ENCODE measurements around the gene CADPS. TPM values are rescaled to one million over a fixed set of nuclear protein-coding genes. Genes with fewer than 3 reads are reported as not detected.

Gene CADPS
- total RNA-seq, 2 experiments from 2014 or later = not detected

- Mint-ChIP-seq H3K4me1 (peaks cover 13% of the 10 kb centered on the region), H3K9me3 (no peaks in the 10 kb centered on the region), H3K27ac (no peak overlapping the region), H3K4me3 (no peak overlapping the region), H3K36me3 (ENCODE audit: low read depth) (no peaks in the 10 kb centered on the region), H3K27me3 (no peaks in the 10 kb centered on the region)
- POLR2A ChIA-PET = no interaction called here
- DNase-seq = no peak
- CTCF ChIA-PET = interaction anchor here (1.2 kb wide), 1 partner anchor 49 kb away, joined by 3 read pairs; no protein-coding TSS in a partner anchor
Measured at GRCh38 chr3:62817678-62818077, 57.5 kb downstream of the CADPS start.

GRCh38 chr3:62815981-62816380 lies 59.2 kb downstream of the CADPS start:
- DNase-seq = no peak
- Mint-ChIP-seq H3K27me3 (no peaks in the 10 kb centered on the region), H3K4me3 (no peak overlapping the region), H3K36me3 (ENCODE audit: low read depth) (no peaks in the 10 kb centered on the region), H3K27ac (no peak overlapping the region), H3K4me1 (peaks cover 13% of the 10 kb centered on the region), H3K9me3 (no peaks in the 10 kb centered on the region)
- ChIA-PET CTCF (no interaction called here), POLR2A (no interaction called here)

- H3K4me3 Mint-ChIP-seq = no peak overlapping the region
- H3K27ac Mint-ChIP-seq = no peak overlapping the region
- no peaks in the 10 kb centered on the region for H3K36me3 Mint-ChIP-seq (ENCODE audit: low read depth)
- H3K4me1 Mint-ChIP-seq = peaks cover 5% of the 10 kb centered on the region
- no peaks in the 10 kb centered on the region for H3K27me3 Mint-ChIP-seq
- DNase-seq = no peak
- ChIA-PET CTCF (no interaction called here), POLR2A (no interaction called here)
- no peaks in the 10 kb centered on the region for H3K9me3 Mint-ChIP-seq
Measured at GRCh38 chr3:62812631-62813030, 62.6 kb downstream of the CADPS start.

GRCh38 chr3:62811119-62811518 lies 64.1 kb downstream of the CADPS start:
- no peaks in the 10 kb centered on the region for H3K27me3 Mint-ChIP-seq
- H3K27ac Mint-ChIP-seq = no peak overlapping the region
- no peaks in the 10 kb centered on the region for H3K4me1 Mint-ChIP-seq
- DNase-seq = no peak
- no peaks in the 10 kb centered on the region for H3K36me3 Mint-ChIP-seq (ENCODE audit: low read depth)
- POLR2A ChIA-PET = no interaction called here
- CTCF ChIA-PET = interaction anchor here (0.6 kb wide), 1 partner anchor 877 kb away, joined by 3 read pairs; no protein-coding TSS in a partner anchor
- H3K9me3 Mint-ChIP-seq = no peaks in the 10 kb centered on the region
- no peak overlapping the region for H3K4me3 Mint-ChIP-seq

- POLR2A ChIA-PET = no interaction called here
Measured at GRCh38 chr3:62809369-62809768, 65.8 kb downstream of the CADPS start.

GRCh38 chr3:62805580-62806277 lies 69.5 kb downstream of the CADPS start:
- no peak overlapping the region for H3K4me3 Mint-ChIP-seq
- no peaks in the 10 kb centered on the region for H3K9me3 Mint-ChIP-seq
- no peaks in the 10 kb centered on the region for H3K36me3 Mint-ChIP-seq (ENCODE audit: low read depth)
- H3K27me3 Mint-ChIP-seq = no peaks in the 10 kb centered on the region
- CTCF ChIA-PET = no interaction called here
- no peak overlapping the region for H3K27ac Mint-ChIP-seq
- no peaks in the 10 kb centered on the region for H3K4me1 Mint-ChIP-seq
- no peak for DNase-seq
- POLR2A ChIA-PET = no interaction called here

More at GRCh38 chr3:62809369-62809768, 65.8 kb downstream of the CADPS start:
- Mint-ChIP-seq H3K27ac (no peak overlapping the region), H3K4me3 (no peak overlapping the region), H3K4me1 (no peaks in the 10 kb centered on the region), H3K9me3 (no peaks in the 10 kb centered on the region), H3K36me3 (ENCODE audit: low read depth) (no peaks in the 10 kb centered on the region), H3K27me3 (no peaks in the 10 kb centered on the region)
- no peak for DNase-seq
- CTCF ChIA-PET = no interaction called here

- Mint-ChIP-seq H3K27me3 (no peaks in the 10 kb centered on the region), H3K9me3 (no peaks in the 10 kb centered on the region), H3K4me1 (no peaks in the 10 kb centered on the region), H3K36me3 (ENCODE audit: low read depth) (no peaks in the 10 kb centered on the region), H3K27ac (no peak overlapping the region), H3K4me3 (no peak overlapping the region)
- CTCF ChIA-PET = no interaction called here
- POLR2A ChIA-PET = no interaction called here
- DNase-seq = no peak
Measured at GRCh38 chr3:62805106-62805505, 70.1 kb downstream of the CADPS start.

- H3K27me3 Mint-ChIP-seq = no peaks in the 10 kb centered on the region
- ChIA-PET POLR2A (no interaction called here), CTCF (no interaction called here)
- DNase-seq = no peak
- no peak overlapping the region for H3K27ac Mint-ChIP-seq
- H3K36me3 Mint-ChIP-seq (ENCODE audit: low read depth) = no peaks in the 10 kb centered on the region
- no peak overlapping the region for H3K4me3 Mint-ChIP-seq
- H3K4me1 Mint-ChIP-seq = no peaks in the 10 kb centered on the region
- no peaks in the 10 kb centered on the region for H3K9me3 Mint-ChIP-seq
Measured at GRCh38 chr3:62803276-62803675, 71.9 kb downstream of the CADPS start.

- CTCF ChIA-PET = no interaction called here
- Mint-ChIP-seq H3K9me3 (peaks cover 5% of the 10 kb centered on the region), H3K4me3 (no peak overlapping the region), H3K36me3 (ENCODE audit: low read depth) (no peaks in the 10 kb centered on the region), H3K27ac (no peak overlapping the region), H3K27me3 (no peaks in the 10 kb centered on the region), H3K4me1 (no peaks in the 10 kb centered on the region)
- DNase-seq = no peak
- POLR2A ChIA-PET = no interaction called here
Measured at GRCh38 chr3:62798000-62798399, 77.2 kb downstream of the CADPS start.

- ChIA-PET CTCF (no interaction called here), POLR2A (no interaction called here)
- H3K27me3 Mint-ChIP-seq = no peaks in the 10 kb centered on the region
Measured at GRCh38 chr3:62797132-62797531, 78.1 kb downstream of the CADPS start.

GRCh38 chr3:62795978-62796657 lies 79.1 kb downstream of the CADPS start:
- Mint-ChIP-seq H3K27me3 (no peaks in the 10 kb centered on the region), H3K4me3 (no peak overlapping the region), H3K36me3 (ENCODE audit: low read depth) (no peaks in the 10 kb centered on the region), H3K9me3 (peaks cover 5% of the 10 kb centered on the region), H3K27ac (no peak overlapping the region), H3K4me1 (no peaks in the 10 kb centered on the region)
- ChIA-PET CTCF (no interaction called here), POLR2A (no interaction called here)
- DNase-seq = no peak

More at GRCh38 chr3:62797132-62797531, 78.1 kb downstream of the CADPS start:
- Mint-ChIP-seq H3K27ac (no peak overlapping the region), H3K36me3 (ENCODE audit: low read depth) (no peaks in the 10 kb centered on the region), H3K4me1 (no peaks in the 10 kb centered on the region), H3K4me3 (no peak overlapping the region), H3K9me3 (peaks cover 5% of the 10 kb centered on the region)
- no peak for DNase-seq

GRCh38 chr3:62793946-62794345 lies 81.3 kb downstream of the CADPS start:
- H3K36me3 Mint-ChIP-seq (ENCODE audit: low read depth) = no peaks in the 10 kb centered on the region
- H3K4me1 Mint-ChIP-seq = no peaks in the 10 kb centered on the region
- POLR2A ChIA-PET = no interaction called here
- DNase-seq = no peak
- CTCF ChIA-PET = no interaction called here
- no peak overlapping the region for H3K27ac Mint-ChIP-seq
- no peak overlapping the region for H3K4me3 Mint-ChIP-seq
- peaks cover 5% of the 10 kb centered on the region for H3K9me3 Mint-ChIP-seq
- H3K27me3 Mint-ChIP-seq = no peaks in the 10 kb centered on the region

GRCh38 chr3:62785384-62785783 lies 89.8 kb downstream of the CADPS start:
- ChIA-PET CTCF (no interaction called here), POLR2A (no interaction called here)
- Mint-ChIP-seq H3K36me3 (ENCODE audit: low read depth) (no peaks in the 10 kb centered on the region), H3K27me3 (no peaks in the 10 kb centered on the region), H3K9me3 (no peaks in the 10 kb centered on the region), H3K4me3 (no peak overlapping the region), H3K4me1 (no peaks in the 10 kb centered on the region), H3K27ac (no peak overlapping the region)
- no peak for DNase-seq

- no peaks in the 10 kb centered on the region for H3K27me3 Mint-ChIP-seq
- CTCF ChIA-PET = no interaction called here
- POLR2A ChIA-PET = no interaction called here
- DNase-seq = no peak
- H3K4me1 Mint-ChIP-seq = no peaks in the 10 kb centered on the region
- H3K27ac Mint-ChIP-seq = no peak overlapping the region
- H3K9me3 Mint-ChIP-seq = no peaks in the 10 kb centered on the region
- H3K36me3 Mint-ChIP-seq (ENCODE audit: low read depth) = no peaks in the 10 kb centered on the region
- no peak overlapping the region for H3K4me3 Mint-ChIP-seq
Measured at GRCh38 chr3:62781121-62781520, 94.1 kb downstream of the CADPS start.
